ENCODE data around the gene CARD14. TPM values are rescaled to one million over a fixed set of nuclear protein-coding genes. Genes with fewer than 3 reads are reported as not detected.
"Not testable (repeated sequence)": the region's sequence is repeated elsewhere in the genome, so short reads cannot be mapped to it uniquely, and the experiment has no call there.

The CARD14 gene
- total RNA-seq, 1 donor from 2014 or later = 0.41 TPM

DNA sequence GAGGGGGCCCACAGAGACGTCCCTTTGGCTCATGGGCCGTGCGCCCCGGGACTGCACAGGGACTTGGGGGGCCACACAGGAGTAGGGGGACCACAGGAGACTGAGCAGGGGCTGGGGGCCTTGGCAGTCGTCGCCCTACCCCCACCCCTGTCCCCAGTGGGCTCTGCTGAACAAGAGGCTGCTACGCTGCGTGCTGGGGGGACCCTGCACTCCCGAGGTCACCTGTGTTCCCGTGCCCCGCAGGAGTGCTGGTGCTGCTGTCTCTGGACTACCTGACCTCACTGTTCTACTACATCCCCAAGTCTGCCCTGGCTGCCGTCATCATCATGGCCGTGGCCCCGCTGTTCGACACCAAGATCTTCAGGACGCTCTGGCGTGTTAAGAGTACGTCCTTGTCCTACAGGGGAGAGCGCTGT is 76.4 kb downstream of the CARD14 start:
- no peak for FAIRE-seq
- DNase-seq (ENCODE audit: low spot score in 2 of 2) = no peak

DNA sequence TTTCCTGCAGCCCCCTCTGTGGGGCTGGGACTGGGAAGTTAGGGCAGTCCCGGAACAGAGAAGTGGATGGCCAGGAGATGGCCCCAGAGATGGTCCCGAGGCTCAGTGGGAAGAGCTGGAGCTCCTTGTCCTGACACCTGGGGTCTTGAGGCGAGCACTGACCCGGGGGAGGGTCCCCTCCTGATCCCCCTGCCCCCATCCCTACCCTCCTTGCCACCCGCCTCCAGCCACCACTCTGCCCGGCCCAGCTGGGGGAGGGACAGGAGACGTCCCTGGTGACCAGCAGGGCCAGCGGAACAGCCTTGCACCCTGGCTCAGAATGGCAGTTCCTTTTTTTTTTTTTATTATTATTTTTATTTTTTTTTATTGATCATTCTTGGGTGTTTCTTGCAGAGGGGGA is 76.9 kb downstream of the CARD14 start:
- no peak for DNase-seq (ENCODE audit: low spot score in 2 of 2)
- no peak for FAIRE-seq

- no peak for FAIRE-seq
Observed at GRCh38 chr17:80247561-80247960, 77.7 kb downstream of the CARD14 start.

GRCh38 chr17:80248001-80248893 is 78.4 kb downstream of the CARD14 start:
- DNase-seq (ENCODE audit: low spot score in 2 of 2) = no peak
- no peak for FAIRE-seq

More at GRCh38 chr17:80247561-80247960, 77.7 kb downstream of the CARD14 start:
- DNase-seq (ENCODE audit: low spot score in 2 of 2) = no peak

DNA sequence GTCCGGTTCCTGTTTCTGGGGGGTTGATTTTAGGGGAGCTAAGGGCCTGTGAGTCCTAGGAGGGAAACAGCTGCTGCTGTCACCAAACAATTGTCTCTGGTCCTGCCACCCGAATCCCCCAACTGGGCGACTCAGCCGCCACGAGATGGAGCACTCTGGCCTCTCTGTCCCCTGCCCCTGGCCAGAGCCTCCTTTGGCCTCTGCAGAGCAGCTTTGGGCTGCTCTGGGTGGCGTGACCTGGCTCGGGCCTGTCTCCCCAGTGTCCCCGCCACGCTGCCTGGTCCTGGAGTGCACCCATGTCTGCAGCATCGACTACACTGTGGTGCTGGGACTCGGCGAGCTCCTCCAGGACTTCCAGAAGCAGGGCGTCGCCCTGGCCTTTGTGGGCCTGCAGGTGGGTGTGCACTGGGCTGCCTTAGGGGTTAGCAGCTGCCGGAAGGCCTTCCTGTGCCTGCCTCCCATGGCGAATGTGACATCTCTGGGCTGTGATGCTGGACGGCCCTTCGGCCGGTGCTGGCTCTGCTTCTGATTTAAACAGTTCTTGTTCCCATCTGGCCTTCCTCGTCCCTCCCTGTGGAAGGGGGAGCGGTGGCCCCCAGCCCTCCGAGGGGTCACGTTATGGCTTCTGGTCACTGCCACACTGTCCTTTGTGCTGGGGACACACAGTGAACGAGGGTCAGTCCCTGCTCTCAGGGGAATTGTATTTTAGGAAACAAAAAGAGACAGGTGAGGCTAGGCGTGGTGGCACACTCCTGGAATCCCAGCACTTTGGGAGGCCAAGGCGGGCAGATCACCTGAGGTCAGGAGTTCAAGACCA is 79.3 kb downstream of the CARD14 start:
- FAIRE-seq (no peak), DNase-seq (ENCODE audit: low spot score in 2 of 2) (no peak)

GRCh38 chr17:80251966-80252365 is 82.1 kb downstream of the CARD14 start:
- no peak for FAIRE-seq

DNA sequence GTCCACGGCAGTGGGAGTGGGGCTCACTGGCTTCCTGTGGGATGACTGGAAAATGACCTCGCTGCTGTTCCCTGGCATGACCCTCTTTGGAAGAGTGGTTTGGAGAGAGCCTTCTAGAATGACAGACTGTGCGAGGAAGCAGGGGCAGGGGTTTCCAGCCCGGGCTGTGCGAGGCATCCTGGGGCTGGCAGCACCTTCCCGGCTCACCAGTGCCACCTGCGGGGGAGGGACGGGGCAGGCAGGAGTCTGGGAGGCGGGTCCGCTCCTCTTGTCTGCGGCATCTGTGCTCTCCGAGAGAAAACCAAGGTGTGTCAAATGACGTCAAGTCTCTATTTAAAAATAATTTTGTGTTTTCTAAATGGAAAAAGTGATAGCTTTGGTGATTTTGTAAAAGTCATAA is 83.0 kb downstream of the CARD14 start:
- DNase-seq (ENCODE audit: low spot score in 2 of 2) (peak in 1 of 2 donors; percentile 50), FAIRE-seq (no peak)

More at GRCh38 chr17:80251966-80252365, 82.1 kb downstream of the CARD14 start:
- no peak for DNase-seq (ENCODE audit: low spot score in 2 of 2)

DNA sequence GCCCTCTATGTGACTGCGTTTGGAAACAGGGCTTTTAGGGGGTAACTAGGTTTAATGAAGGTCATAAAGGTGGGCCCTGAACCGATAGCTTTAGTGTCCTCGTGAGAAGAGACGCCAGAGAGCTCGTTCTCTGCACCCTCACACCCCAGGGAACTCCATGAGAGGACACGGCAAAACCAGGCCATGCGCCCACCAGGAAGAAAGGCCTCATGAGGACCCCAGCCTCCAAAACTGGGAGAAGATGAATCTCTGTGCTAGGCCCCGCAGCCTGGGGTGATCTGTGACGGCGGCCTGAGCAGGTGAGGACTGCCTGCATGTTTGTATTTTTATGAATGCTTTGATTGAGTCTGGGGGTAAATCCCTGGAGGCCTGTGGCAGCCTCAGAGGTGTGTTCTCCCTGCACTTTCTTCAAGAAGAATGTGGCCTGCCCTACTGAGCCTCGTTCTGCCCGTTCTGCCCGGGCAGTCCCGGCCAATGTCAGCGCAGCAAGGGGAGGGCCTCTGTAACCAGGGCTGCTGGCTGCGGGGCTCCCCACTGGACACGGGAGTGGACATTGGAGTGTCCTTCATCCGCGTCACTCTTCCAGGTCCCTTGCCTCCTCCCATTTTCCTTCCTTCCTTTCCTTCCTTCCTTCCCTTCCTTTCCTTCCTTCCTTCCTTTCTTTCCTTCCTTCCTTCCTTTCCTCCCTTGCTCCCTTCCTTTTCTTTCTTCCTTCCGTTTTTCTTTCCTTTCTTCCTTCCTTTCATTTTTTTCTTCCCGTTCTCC is 84.0 kb downstream of the CARD14 start:
- DNase-seq (ENCODE audit: low spot score in 2 of 2) (no peak), FAIRE-seq (no peak)

DNA sequence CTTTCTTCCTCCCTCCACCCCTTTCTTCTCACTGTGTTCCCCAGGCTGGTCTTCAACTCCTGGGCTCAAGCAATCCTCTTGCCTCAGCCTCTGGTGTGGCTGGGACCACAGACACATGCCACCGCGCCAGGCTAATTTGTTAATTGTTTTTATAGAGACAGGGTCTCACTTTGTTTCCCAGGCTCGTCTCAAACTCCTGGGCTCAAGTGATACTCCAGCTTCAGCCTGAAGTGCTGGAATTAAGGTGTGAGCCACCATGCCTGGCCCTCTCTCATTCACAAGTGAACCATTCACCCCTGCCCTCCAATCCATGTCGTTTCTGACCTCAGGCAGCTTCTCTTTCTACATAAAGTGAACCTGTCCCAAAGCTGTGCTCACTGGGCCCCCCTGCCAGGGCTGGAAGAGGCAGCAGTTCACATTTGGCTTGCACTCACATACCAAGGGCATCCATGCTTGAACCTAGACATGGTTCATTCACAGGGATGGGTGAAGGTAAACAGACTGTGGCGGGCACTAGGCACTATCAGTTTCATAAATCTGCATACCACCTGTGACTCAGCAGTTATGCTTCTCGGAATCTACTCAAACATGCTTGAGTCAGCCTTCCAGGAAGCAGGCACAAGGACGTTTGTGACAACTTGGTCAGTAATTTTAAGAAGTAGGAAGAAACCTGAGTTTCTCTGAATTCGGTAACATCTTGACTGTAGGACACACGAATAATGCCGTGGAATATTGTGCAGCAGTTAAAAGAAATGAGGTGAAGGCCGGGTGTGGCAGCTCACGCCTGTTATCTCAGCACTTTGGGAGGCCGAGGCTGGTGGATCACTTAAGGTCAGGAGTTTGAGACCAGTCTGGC is 84.8 kb downstream of the CARD14 start:
- no peak for FAIRE-seq
- DNase-seq (ENCODE audit: low spot score in 2 of 2) = no peak

DNA sequence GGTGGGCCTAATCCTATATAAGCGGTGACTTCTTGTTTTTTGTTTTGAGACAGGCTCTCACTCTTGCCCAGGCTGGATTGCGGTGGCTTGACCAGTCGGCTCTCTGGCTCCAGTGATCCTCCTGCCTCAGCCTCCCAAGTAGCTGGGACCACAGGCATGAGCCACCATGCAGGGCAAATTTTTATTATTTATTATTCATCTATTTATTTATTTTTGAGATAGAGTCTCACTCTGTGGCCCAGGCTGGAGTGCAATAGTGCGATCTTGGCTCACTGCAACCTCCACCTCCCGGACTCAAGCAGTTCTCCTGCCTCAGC is 86.2 kb downstream of the CARD14 start:
- FAIRE-seq = no peak
- DNase-seq (ENCODE audit: low spot score in 2 of 2) = no peak

- FAIRE-seq (no peak), DNase-seq (ENCODE audit: low spot score in 2 of 2) (no peak)
Observed at GRCh38 chr17:80257716-80258213, 87.9 kb downstream of the CARD14 start.

DNA sequence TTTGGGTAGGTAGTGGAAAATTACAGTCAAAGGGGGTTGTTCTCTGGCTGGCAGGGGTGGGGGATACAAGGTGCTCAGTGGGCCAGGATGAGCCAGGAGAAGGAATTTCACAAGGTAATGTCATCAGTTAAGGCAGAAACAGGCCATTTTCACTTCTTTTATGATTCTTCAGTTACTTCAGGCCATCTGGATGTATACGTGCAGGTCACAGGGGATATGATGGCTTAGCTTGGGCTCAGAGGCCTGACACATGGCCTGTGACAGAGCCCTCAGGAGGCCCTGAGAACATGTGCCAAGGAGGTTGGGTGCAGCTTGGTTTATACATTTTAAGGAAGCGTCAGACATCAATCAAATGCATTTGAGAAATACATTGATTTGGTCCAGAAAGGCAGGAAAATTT is 88.5 kb downstream of the CARD14 start:
- DNase-seq (ENCODE audit: low spot score in 2 of 2); FAIRE-seq: not testable (repeated sequence)

Small RNA genes within 50 kb of the gene (small RNA-seq; reads per million reads assigned to genes)
- gene AC087741.2 = not detected

Other genes with a start within 250 kb of the CARD14 start
- gene TBC1D16, start 134.2 kb upstream of the CARD14 start, total RNA-seq = 16.3 TPM
- 6.5 TPM for gene CCDC40, start 133.4 kb upstream of the CARD14 start, total RNA-seq
- gene GAA, start 68.4 kb upstream of the CARD14 start, total RNA-seq = 12.2 TPM
- gene EIF4A3, start 22.9 kb upstream of the CARD14 start, total RNA-seq = 79.9 TPM
- gene SGSH, start 50.3 kb downstream of the CARD14 start, total RNA-seq = 3.7 TPM
- 9.8 TPM for gene SLC26A11, start 50.4 kb downstream of the CARD14 start, total RNA-seq
- 12.2 TPM for gene RNF213, start 90.8 kb downstream of the CARD14 start, total RNA-seq
- gene ENDOV, start 245.1 kb downstream of the CARD14 start, total RNA-seq = 13.9 TPM